ENCODE data around the gene SIRT3. TPM values are rescaled to one million over a fixed set of nuclear protein-coding genes. Genes with fewer than 3 reads are reported as not detected.

SIRT3 gene
- 23.3 TPM for total RNA-seq

DNA sequence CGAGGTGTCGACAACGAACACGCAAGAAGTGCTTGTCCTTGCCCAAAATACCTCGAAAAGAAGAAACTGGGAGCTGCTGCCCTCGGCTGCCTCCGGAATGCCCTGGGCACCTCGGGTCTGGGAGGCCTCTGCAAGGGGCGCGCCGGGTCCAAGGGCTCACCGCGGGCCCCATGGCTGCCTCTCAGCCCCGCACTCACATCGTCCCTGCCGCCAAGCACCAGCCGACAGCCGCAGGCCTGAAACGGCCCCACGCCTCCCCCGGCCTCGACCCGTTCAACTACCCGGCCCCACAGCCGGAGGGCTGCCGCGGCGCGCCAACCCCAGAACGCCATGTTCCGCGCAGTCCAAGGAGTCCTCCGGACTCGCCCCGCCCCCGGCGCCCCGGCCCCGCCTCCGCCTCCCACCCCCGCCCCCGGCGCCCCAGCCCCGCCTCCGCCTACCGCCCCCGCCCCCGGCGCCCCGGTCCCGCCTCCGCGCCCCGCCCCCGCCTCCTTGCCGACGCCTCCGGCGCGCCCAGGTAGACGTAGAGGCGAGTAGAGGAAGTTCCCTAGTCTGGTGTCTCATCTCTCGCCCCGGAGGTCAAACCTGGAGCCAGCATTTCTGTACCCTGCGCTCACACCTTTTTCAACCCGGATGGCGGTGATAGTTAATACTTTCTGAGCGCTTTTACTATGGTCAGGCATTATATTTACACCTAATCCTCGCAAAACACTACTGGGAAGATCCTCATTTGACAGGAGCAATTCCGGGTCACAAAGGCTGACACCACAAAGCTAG is at the start of gene SIRT3:
Gene SIRT3 (minus strand): TSS at position 346 of the 777 bp plus-strand sequence. CDS start 14 bp downstream, at position 332.

DNA sequence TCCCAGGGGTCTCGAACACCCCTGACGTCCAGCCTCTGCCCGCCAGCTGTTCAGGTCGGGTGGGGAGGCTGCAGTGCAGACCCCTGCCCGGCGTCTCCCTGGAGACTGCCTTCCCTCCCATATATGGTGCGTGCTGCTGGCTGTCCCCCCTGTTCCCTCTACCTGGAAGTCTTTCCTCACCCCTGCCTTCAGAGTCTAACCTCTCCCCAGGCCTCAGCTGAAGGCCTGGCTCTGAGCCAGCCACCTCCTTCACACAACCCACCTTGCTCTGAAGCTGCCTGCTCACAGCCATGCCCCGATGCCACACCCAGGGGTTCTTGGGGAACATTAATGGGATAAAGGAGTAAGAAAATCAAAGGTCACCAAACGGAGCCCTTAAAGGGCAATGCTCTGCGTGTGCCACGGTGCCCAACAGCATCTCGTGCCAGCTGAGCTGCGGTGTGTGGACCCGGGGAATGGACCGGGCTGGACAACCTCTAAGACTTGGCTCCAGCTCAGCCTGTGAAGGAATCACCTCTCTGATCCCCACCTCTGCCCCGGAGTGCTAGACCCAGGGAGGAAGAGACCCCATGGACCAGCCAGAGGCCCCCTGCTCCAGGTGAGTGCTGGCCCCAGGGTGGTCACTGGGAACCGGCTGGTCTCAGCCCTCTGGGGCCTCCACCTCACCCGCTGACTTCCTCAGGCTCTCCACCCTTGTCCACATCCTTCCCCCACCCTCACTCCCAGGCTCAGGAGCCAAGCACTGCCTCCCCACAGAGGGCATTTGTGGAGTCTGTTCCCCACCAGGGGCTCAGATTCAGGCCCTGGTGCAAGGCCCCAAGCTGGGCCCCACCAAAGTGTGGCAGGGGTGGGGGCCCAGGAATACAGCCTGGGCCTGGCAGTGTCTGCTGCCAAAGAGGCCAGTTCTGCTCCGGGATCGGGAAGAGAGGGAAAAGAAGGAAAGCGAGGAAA is 42.1 kb upstream of the SIRT3 start, which contains the start of gene NLRP6:
Gene NLRP6 (plus strand): TSS at position 407 of the 951 bp plus-strand sequence. CDS start 163 bp downstream, at position 570.

DNA sequence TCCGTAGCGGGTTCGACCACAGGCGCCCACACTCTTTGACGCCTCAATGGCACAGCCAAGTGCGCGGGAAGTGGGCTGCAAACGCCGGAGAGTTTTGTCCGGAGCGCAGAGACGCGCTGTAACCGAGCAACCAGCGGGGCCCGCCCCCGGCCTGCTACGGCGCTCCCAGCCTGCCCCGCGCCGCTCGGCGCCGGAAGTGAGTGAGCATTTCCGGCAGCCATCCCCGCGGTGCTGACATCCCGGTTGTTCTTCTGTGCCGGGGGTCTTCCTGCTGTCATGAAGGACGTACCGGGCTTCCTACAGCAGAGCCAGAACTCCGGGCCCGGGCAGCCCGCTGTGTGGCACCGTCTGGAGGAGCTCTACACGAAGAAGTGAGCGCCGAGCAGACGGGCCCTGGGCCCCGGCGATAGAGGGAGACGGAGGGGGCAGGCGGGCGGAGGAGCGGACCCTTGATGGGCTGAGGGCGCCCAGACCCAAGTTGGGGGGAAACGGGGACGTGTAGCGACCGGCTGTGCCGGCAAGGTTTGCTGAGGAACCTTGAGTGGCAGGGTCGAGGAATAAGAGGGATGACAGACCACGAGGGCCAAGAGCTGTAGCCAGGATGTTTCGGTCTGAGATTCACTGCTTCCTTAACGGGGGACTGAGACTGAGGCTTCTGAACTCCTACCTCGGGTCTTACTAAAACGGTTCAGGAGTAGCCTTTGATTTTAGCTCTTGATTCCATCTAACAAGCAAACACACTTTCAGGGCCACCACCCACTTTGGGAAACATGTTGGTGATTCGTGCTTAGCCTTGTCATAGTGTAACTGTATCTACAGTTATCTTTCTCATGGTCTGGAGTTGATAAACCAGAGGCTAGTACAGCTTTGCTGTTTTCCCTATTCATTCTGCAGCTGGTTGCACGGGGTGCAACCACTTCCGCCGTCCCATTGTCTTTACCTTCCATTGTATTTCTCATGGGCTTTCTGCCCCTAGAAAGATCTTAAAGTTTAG is 929 bp upstream of the SIRT3 start, which contains the start of gene PSMD13:
Gene PSMD13 (plus strand): TSS at position 203 of the 994 bp plus-strand sequence. CDS start 74 bp downstream, at position 277.

DNA sequence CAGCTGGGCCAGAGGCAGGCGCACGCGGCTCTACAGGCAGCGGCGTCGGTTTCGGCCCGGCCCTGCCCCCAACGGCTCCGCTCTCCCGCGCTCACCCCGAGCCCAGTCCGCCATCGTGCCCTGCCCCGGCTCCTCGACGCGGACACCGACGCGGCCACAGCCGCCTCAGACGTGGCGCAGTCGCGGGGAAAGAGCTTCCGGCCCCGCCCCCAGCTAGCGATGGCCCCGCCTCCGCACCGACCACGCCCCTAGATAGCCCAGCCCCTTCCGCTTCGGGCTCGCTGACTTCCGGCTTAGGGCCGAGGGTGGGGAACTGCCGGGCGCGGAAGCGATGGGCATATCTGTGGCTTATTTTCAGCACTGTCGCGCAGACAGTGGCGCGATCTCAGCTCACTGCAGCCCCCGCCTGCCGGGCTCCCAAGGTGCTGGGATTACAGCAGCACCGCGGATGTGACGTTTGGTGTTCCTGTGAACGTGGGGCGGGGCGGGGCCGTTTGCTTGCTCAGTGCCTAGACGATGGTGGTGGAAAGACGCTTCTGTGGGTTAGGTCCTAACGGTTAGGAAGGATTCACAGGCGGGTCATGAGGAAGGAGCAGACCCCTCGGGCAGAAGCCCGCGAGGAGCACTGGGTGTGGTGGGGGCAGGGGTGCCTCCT is 28.8 kb downstream of the SIRT3 start, which contains the start of the genes BET1L and RIC8A:
Gene BET1L (minus strand): TSS at position 192 of the 655 bp plus-strand sequence. CDS start 78 bp downstream, at position 114.
Gene RIC8A (plus strand): TSS at position 501 of the 655 bp plus-strand sequence. CDS start 1,147 bp downstream, outside the sequence.

DNA sequence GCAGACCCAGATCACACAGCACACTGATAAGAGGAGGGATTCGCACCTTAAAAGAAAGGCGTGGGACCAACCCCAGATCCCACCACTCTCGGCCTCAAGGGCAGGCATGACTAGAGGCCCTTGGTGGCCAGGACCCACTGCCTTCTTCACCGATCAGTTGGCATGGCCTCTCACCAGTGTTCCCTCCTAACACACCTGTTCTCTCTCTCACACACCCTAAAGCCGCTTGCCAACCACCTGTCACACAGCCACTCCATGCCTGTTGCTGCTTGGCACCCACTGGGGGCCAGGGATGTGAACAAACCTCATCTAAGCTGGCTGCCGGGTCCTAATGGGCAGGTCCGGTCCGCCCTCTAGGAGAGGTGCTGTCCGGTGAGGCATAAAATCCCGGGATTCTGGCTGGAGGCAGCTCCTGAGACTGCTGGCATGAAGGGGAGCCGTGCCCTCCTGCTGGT is 43.4 kb downstream of the SIRT3 start, which contains the start of gene SCGB1C1:
Gene SCGB1C1 (plus strand): TSS at position 405 of the 455 bp plus-strand sequence. CDS start 22 bp downstream, at position 427.

Other genes with a start within 250 kb of the SIRT3 start
- gene SCGB1C1, start 43.3 kb downstream of the SIRT3 start, total RNA-seq = not detected
- gene BET1L, start 28.9 kb downstream of the SIRT3 start, total RNA-seq = 6.5 TPM
- gene RIC8A, start 28.6 kb downstream of the SIRT3 start, total RNA-seq = 80.7 TPM
- gene PSMD13, start 634 bp upstream of the SIRT3 start, total RNA-seq = 93.7 TPM
- gene NLRP6, start 42.1 kb upstream of the SIRT3 start, total RNA-seq = not detected
- 0.92 TPM for gene PGGHG, start 52.8 kb upstream of the SIRT3 start, total RNA-seq
- not detected for gene IFITM5, start 63.2 kb upstream of the SIRT3 start, total RNA-seq
- 1.6 TPM for gene IFITM2, start 71.5 kb upstream of the SIRT3 start, total RNA-seq
- gene IFITM1, start 77.7 kb upstream of the SIRT3 start, total RNA-seq = 11.5 TPM
- gene IFITM3, start 84.5 kb upstream of the SIRT3 start, total RNA-seq = 6.0 TPM
- 75.7 TPM for gene B4GALNT4, start 133.2 kb upstream of the SIRT3 start, total RNA-seq
- 0.69 TPM for gene PKP3, start 157.9 kb upstream of the SIRT3 start, total RNA-seq
- gene SIGIRR, start 178.7 kb upstream of the SIRT3 start, total RNA-seq = 7.6 TPM
- gene ANO9, start 205.7 kb upstream of the SIRT3 start, total RNA-seq = not detected
- 28.1 TPM for gene PTDSS2, start 213.9 kb upstream of the SIRT3 start, total RNA-seq